CD4-positive, alpha-beta T cell treated with Interleukin-10 for 1 hour (primary cell): ENCODE measurements around the gene DNAJC18.
"Not testable (repeated sequence)": the region's sequence is repeated elsewhere in the genome, so short reads cannot be mapped to it uniquely, and the experiment has no call there.

Experiments
- DNase-seq: peaks from one replicate; pipeline ENCODE4 v3.0.0-alpha.2; 2020

DNAJC18 gene

DNA sequence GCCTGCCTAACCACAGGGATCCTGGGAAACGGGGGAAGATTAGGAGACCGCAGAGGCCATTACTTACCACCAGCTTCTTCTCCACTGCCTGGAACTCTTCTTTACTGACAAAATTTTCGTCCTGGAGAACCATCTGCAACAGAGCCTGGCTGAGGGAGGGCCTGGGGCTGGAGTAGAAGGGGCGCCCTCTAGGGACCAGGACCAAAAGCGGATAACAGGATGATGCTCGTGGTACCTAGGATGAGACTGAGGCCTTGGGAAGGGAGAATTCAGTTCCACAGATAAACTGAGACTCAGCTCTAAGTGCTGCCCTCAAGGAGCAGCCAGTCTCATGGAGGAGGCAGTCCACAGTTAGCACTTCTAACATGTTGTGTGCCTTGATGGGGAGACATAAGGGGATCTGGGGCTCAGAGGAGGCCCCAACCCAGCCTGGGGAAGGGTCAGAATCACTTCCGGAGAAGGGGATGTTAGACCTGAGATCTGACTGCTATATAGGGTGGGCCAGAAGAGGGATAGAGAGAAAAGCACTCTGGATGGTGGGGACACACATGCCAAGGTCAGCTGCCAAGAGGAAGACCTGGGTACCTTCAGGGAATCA lies 36.7 kb downstream of the DNAJC18 start:
- DNase-seq = peak; percentile 32

DNA sequence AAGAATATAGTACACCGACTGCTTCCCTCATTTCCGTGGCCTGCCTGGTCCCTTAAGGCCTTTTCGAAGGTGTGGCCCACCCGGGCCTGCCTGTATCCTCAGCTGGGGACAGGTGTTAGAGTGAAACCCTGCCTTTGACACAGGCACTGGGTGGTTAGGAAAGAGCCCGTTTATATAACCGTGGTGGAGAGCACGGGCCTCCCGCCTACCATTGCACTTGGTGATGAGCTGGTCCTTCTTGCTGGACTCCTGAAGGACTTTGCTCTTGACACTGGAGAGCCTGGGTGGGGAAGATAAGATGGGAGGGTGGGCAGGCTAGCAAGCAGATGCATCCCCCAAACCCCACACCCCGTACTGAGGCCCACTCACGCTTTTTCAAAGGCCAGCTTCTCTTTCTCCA lies 37.8 kb downstream of the DNAJC18 start:
- no peak for DNase-seq

DNA sequence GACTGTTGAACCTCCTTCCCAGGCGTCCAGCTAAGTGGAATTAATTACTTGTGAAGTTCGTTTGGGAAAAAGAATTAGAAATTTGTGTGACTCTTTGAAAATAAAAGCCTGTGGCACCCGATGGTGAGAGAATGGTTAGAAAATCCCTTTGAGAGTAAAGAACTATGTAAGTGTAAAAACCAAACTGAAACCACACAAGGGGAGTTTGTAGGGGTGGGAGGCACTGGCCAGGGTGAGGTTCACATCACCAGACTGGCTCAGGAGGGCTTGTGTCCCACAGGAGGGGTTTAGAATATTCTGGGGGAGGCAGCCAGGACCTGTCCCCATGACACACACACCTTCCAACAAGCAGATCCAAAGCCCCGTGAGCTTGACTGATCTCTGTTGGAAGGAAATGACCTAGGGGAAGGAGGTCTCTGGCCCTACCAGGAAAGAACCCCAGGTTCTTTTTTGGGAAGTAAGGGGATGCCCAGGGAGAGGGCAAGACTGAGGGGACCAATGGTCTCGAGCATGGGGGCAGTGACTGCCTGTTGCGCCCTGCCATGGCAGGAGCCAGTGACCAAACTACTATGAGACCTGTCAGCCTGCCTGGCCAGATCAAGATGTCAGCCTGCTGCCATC lies 39.7 kb downstream of the DNAJC18 start:
- no peak for DNase-seq

DNA sequence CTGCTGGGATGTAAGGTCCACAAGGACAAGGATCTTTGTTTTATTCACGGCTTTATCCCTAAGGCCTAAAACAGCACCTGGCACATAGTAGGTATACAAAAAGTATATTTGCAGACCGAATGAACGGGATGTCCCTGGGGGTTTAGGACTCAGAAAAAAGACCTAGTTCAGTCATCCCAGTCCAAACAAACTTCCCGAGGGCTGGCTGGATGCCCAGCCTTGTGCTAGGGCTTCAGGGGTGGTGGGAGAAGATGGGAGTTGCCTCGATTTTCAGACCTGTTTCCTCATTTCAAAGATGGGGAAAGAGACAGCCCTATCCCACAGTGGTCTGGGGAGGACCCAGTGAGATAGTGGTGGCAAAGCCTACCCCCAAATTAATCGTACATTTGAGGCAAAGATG lies 41.4 kb downstream of the DNAJC18 start:
- DNase-seq = no peak

DNA sequence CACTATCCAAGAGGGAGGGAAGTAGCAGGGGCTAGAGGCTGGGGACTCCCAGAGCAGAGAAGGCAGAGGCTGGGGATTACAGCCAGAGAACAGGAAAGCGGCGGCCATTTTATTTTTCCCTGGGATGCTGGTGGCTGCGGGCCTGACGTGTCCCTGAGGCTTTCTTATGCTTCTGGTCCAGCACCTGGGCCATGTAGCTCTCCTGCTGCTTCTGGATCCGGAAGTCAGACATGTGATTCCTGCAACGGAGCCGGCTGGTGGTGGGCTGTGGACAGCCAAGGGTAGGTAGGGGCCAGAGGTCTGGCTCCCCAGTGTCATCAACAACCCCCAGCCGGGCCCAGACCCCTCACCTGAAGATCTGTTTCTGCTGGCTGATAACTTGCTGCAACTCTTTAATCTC lies 42.6 kb downstream of the DNAJC18 start:
- DNase-seq = no peak

DNA sequence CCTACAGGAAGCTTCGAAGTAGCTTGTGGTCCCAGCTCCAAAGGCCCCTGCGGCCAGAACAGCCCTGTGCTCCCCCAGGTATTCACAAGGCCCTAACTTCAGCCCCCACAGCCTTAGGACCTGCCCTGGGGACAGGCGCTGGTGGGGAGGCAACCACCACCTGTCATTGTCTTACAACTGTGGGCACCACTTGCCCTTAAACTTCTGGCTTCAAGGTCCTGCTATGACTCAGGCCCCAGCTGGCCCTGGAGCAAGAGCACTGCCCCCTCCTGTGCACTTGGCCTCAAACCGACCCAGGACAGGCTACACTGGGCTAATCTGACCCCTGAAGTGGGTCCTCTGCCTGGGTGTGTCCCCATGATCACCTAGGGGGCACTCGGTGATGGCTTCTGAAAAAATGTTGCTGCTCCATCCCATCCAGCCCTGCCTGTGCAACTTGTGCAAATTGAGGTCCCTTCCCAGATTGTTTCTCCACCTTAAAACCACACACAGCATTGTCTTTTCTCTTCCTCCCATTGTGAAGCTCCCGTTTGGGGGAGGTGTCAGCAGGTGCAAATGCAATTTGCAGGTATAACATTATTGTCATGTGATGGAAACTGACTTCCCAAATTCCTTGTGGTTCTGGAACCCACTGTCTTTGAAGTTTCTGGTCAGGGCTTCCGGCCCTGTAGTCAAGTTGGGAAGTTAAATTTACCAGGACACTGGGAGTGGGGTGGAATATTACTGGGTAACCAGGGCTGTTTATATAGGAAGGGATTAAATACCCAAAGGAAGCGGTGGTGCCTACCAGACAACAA lies 43.3 kb downstream of the DNAJC18 start:
- DNase-seq = no peak

DNA sequence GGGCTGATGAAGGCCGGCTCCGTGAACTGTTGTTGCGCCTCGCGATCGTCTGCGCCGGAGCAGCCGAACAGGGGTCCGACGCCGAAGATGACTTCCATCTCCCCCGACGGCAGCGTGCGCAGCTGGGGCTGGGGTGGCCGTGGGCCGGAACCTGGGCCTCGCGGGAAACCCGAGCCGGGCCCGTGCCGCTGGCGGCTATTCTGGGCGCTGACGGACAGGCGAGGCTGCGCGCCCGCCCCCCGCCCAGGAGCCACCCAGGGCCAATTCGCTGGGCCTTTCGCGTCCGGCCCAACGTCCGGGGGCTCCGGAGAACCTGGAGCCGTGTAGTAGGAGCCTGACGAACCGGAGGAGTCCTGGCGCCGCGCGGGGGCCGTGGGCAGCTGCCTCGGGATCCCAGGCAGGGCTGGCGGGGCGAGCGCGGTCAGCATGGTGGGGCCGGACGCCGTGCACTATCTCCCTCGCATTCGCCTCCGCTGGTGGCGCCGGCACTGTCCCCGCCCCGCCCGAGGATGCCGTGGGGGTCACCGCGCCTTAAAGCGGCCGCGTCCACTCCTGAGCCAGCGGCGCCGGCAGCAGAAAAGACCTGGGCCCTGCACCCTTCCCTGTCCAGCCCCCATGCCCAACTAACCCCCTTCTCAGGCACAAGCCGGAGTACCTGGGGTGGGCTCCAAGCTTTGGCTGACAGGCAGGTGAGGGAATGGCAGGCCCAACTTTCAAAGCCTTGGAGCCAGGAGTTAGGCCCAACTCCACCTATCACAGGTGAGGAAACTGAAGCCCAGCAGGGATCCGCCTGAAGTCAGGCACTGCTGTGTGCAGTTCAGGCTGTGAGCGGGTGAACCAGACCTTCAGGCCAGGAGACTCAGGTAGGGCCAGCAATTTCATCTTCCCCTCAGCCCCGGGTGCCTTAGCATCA lies 44.4 kb downstream of the DNAJC18 start, which contains the start of gene PROB1:
TSS of gene PROB1 (minus strand) at position 451 of the 913 bp plus-strand sequence. CDS start at position 428, 23 bp downstream.
- DNase-seq = no peak

DNA sequence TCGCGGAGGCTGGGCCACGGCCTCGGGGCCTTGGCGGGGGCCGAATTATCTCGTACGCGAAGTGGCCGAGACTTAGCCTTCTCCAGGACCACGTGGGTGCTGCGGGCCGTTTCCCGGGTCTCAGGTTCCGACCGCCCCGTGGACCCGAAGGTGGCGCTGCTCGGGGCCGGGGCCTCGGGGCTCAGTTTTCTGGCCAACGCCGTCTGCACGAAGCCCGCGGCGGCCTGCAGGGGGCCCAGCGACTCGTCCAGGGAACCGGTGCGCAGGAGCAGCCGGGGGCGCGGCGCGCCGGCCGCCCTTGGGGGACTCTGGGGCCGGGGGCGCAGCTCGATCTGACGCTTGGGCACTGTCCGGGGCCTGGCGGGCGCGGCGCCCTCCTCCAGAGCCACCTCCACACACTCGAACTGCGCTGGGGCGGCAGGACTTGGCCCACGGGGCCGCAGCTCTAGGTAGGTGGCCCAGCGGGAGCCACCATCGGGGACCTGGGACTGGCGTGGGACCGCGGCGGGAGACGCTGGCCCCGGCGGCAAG lies 45.1 kb downstream of the DNAJC18 start:
- peak; percentile 65 for DNase-seq

DNA sequence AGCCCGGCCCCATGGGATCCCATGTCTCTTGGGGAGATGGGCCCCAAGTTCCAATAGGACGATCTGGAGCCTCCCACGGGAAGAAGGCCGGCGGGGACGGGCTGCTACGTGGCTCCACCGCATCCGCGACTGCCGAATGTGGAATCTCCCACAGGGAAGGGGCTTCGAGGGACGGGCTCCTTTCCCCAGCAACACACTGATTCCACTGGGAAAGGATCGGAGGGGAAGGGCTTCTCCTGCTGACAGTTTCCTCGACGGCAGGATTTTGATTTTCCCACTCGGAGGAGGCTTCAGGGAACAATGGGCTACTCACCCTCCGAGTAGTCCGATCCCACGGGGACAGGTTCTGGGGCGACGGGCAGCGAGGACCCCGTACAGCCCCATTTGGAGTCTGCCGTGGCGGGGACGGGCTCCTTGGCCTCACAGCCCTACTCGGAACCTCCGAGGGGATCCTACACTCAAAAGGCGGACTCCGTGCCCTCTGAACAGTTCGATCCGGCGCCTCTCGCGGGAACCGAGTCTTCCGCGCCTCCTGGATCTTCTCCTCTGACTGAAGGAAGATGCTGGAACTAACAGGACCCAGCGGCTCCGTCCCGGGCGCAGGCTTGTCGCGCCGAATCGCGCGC lies 45.7 kb downstream of the DNAJC18 start:
- no peak for DNase-seq

DNA sequence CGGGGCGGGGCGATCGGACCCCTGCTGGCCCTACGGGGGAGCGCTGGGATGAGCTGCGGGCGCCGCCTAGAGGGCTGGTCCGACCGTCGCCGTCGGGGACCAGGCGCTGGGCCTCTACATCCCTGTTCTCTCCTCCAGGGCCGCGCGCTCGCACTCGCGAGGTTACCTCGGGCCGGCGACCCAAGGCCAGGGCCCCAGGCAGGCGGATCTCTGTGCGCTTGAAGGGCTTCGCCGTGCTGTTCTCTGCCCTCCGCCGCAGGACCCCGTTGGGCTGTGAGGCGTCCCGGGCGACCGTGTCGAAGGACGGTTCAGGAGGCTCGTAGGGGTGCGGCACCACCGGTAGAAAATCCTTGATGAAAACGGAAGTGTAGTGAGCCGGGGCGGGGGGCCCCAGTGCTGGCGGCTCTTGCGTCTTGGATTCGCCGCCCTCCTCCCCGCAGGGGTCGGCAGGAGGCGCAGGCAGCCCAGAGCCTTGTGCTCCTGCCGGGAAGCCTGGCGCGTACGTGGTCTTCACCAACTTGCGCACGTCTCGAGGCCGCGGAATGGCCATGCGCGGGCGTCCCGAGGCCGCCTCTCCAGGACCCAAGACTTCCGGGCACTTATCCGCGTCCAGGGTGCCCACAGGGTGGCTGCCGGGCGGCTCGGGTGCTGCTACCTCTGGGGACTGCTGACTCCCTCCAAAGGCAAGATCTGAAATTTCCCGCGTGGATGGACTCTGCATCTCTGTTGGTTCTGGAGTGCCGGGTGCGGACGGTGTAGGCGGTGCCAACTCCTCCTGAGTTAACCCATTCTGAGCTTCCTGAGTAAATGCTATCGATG lies 46.4 kb downstream of the DNAJC18 start:
- DNase-seq = peak; percentile 84

DNA sequence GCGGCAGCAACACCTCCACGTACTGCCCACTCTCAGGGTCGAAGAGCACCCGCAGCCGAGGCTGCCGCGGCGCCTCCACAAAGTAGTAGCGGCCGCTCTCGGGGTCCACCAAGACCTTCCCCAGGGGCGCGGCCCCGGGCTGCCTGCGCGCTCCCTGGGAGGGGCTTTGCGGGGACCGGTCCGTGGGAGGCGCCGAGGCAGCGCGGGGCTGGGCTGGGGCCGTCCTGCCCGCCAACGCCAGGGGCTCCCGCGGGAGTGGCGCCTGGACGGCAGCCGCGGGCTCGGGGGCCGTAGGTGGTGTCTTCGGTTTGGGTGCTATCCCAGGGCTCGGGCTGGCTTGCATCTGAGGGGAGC lies 47.0 kb downstream of the DNAJC18 start:
- DNase-seq = no peak

DNA sequence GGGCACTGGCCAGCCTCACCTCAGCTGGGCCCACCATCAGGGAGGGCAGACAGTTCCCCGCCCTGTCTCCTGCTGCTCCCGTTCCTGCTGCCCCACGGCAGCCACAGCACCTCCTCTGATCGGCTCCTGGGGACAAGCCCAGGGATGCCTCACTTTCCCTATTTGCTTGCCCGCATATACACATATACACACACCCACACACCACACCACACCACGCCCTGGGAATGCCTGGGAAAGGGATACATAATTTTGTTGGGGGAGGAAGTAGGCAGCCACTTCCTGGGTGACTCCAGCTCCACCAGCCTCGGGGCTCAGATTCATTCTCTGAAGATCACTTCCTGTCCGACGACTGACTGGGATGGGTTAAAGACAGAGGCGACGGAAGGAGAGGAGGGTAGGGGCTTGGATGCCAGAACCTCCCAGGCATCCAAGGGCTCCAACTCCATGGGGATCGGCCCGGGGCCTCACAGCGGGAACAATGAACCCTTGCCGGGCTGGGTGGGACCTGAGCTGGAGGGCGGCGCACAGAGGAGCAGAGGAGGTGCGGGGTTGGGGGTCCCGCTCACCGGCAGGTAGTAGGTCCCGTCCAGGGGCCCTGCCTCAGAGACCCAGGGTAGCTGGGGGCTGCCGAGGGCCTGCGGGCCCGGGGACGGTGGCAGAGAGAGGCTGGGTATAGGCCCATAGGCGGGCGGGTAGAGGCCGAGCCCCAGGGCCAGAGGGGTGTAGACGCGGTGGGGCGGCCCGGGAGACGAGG lies 47.6 kb downstream of the DNAJC18 start:
- peak; percentile 16 for DNase-seq

DNA sequence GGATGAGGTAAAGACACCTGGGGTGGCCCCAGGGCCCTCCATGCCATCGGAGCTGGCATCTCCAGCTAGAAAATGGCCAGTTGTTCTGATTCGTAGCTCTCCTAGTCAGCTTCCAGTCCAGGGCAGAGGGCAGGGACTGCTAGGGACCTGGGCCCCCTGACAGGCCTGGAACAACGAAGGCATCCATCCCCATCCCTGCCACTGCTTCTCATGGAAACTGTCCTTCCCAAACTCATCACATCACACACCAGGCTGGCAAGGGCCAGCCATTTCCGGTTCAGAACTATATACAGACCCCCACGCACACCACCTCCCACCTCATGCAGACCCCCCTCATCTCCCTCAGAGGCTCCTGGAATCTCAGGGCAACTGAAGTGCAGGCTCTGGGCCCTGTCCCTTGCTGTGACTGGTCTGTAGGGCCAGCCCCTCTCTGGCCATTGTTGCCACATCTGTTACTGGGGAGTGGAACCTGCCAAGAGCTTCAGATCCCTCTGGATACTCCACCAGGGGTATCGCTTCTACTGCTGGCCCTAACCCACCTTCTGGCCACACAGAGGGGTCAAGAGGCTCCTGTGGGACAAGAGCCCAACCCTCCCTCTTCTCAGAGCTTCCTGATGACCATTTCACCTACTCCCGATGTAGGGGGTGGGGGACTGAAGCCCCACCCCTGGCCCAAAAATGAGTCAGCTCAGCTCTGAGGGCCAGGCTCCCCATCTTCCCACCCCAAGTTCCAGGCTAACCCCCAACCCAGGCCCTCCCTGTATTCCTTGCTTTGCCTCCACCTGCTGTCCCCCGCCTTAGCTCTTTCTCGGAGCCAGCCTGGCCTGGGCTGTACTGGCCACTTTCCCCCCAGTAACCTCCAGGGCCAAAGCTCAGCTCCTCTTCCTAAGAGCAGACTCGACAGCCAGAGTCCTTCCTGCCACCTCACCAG lies 48.4 kb downstream of the DNAJC18 start:
- DNase-seq = no peak

DNA sequence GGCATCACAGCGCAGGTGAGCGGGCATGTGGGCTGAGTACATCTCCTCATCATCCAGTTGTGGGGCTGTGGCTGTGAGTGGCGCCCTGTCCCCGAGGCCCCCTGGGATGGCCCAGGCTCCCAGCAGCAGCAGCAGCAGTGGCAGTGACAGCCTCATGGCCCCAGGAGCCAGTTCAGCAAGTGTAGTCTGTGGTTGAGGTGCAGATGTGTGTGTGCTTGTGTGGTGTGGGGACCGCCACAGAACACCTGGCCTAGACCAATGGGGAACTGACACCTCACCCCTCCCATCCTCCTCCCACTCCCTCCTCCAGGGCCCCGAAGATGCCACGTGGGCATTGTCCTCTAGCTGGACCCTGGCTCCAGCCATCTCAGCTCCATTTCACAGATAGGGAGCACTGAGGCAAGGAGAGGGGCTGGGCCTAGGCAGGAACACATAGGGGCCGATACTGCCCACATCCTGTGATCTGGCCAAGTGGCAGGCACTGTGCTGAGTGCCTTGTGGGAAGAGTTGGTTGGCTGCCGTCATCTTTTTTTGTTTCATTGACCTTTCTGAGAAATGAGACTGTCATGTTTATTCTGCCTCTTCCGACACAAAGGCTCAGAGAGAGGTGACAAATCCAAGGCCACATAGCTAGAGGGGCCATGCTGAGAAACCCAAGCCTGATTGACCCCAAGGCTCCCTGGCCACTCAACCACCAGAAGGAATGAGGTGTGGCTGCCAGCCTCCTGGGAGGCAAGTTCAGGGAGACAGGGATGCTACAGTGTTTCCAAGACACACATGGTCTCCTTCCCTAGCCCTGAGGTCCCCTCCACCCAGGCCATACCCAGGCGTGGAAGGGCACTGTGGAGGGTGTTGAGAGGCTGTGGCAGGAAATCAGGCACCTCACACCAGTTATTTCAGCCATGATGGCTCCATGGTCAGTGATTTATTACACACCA lies 49.4 kb downstream of the DNAJC18 start, which contains the start of gene MZB1:
TSS of gene MZB1 (minus strand) at position 213 of the 938 bp plus-strand sequence. CDS start at position 156, 57 bp downstream.
- DNase-seq = peak; percentile 81

DNA sequence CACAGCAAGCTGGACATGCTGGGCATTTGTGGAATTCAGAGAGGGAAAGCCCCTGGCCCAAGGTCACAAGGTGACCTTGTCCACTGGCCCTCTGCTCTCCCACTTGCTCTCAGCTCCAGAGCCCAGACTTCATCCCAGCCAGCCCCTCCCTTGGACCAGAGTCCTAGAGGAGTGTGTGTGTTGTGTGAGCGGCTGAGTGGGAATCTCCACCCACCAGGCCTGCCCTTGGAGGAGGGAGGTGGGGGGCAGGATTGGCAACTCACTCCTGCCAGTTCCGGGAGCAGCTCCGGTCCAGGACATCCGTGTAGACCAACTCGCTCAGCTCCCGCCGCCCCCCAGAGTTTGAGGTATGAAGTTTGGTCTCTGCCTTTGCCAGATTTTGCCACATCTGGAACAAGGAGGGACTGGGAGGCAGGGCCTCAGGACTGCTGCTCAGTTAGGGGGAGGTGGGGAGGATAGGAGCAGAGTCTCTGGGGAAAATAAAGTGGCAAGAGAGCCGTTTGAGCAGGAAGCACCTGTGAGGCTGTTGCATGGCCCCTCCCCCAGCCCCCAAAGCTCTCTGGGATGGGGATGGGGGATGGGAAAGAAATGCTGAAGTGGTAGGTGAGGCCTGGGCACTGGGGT lies 51.0 kb downstream of the DNAJC18 start:
- DNase-seq = no peak

DNA sequence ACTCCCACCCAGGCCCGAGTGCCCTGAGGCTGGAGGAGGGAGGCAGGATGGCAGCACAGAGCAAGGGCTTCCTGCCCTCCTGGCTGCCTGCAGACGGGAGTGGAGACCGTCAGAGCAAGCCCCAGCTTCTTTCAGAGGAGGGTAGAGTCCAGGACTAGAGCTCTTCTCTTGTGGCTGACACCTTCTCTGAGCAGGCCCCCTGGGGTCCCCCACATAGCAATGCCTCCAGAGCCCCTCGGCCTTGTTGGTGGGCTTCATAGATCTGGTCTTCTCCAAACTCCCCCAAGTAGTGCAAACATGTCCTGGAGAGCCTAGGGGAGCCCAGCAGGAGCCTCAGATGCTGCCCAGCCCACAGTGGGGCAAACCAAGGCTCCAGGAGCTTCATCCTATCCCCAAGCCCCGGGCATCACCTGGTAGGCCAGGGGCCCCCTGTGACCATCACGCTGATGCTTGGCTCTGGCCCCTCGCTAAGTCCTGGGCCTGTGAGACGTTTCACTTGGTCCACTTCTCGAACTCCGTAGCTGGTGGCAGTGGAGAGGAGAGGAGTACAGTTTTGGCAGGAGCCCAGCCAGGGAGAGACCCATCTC lies 51.6 kb downstream of the DNAJC18 start:
- DNase-seq = no peak

DNA sequence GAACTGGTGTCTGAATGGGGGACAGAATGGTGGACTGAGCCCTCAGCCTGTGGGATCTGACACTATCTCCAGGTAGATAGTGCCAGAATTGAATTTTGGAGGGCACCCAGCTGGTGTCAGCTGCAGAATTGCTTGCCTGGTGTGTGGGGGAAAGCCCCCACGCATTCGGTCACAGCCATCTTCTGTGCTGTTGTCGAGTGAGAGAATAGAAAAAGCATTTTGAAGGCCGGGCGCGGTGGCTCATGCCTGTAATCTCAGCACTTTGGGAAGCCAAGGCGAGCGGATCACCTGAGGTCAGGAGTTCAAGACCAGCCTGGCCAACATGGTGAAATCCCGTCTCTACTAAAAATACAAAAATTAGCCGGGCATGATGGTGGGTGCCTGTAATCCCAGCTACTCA lies 52.4 kb downstream of the DNAJC18 start:
- not testable (repeated sequence) for DNase-seq
